ENCODE data around the gene EFCAB10. TPM values are rescaled to one million over a fixed set of nuclear protein-coding genes. Genes with fewer than 3 reads are reported as not detected.
A peak's percentile ranks its signal among the peaks of the same experiment; 100 is the strongest.

The EFCAB10 gene
- total and polyA plus RNA-seq, 12 donors, result 0.10 to 0.27 (median 0.11) TPM; not detected in 9

- peaks cover 0 to 12% of the 10 kb centered on the region in 2 donors for H3K36me3 ChIP-seq (replicated peaks in 1 of 2)
- intact Hi-C loops (cut with DNase I), result no loop called here
- no peak for DNase-seq
Measured at GRCh38 chr7:105622106-105622731, 40.9 kb upstream of the EFCAB10 start.

GRCh38 chr7:105621617-105622016 lies 40.3 kb upstream of the EFCAB10 start:
- no peak overlapping the region for H3K4me3 ChIP-seq
- WGBS, 4 donors, result 63 to 72% (median 66%) methylated on average over 3 of the region's 3 CpGs
- no peak for TF ChIP-seq POLR2A (IDR thresholded peaks at IDR 0.05)
- no peak for TF ChIP-seq CTCF (IDR thresholded peaks at IDR 0.05)
- no peaks in the 10 kb centered on the region for H3K9me3 ChIP-seq (replicated peaks in 1 of 3)
- H3K36me3 ChIP-seq (replicated peaks in 1 of 2), result peaks cover 0 to 12% of the 10 kb centered on the region in 2 donors
- peak in 4 of 7 donors; percentile 5 to 27 (median 21) for DNase-seq
- H3K27ac ChIP-seq, result no peak overlapping the region
- no peaks in the 10 kb centered on the region for H3K4me1 ChIP-seq (replicated peaks in 1 of 2)
- no peaks in the 10 kb centered on the region for H3K27me3 ChIP-seq
- intact Hi-C loops (cut with DNase I), result no loop called here

More at GRCh38 chr7:105622106-105622731, 40.9 kb upstream of the EFCAB10 start:
- H3K4me3 ChIP-seq, result no peak overlapping the region
- H3K27me3 ChIP-seq, result no peaks in the 10 kb centered on the region
- H3K27ac ChIP-seq, result no peak overlapping the region
- 91 to 92% (median 92%) methylated on average over 14 to 15 of the region's 15 CpGs for WGBS, 4 donors
- H3K9me3 ChIP-seq (replicated peaks in 1 of 3), result no peaks in the 10 kb centered on the region
- no peaks in the 10 kb centered on the region for H3K4me1 ChIP-seq (replicated peaks in 1 of 2)
- TF ChIP-seq CTCF (IDR thresholded peaks at IDR 0.05), result no peak
- TF ChIP-seq POLR2A (IDR thresholded peaks at IDR 0.05), result no peak

- H3K4me3 ChIP-seq, result no peak overlapping the region
- no peaks in the 10 kb centered on the region for H3K9me3 ChIP-seq (replicated peaks in 1 of 3)
- WGBS, 4 donors, result 36 to 45% (median 38%) methylated on average over 2 of the region's 2 CpGs
- no peaks in the 10 kb centered on the region for H3K27me3 ChIP-seq
- H3K36me3 ChIP-seq (replicated peaks in 1 of 2), result peaks cover 0 to 12% of the 10 kb centered on the region in 2 donors
- TF ChIP-seq CTCF (IDR thresholded peaks at IDR 0.05) (no peak), POLR2A (IDR thresholded peaks at IDR 0.05) (no peak)
- no peaks in the 10 kb centered on the region for H3K4me1 ChIP-seq (replicated peaks in 1 of 2)
- no peak overlapping the region for H3K27ac ChIP-seq
- DNase-seq, result no peak
- intact Hi-C loops (cut with DNase I), result no loop called here
Measured at GRCh38 chr7:105621176-105621575, 39.9 kb upstream of the EFCAB10 start.

GRCh38 chr7:105619590-105619989 lies 38.3 kb upstream of the EFCAB10 start:
- WGBS, 4 donors, result 90 to 96% (median 92%) methylated on average over 4 of the region's 4 CpGs
- H3K27me3 ChIP-seq, result no peaks in the 10 kb centered on the region
- DNase-seq, result no peak
- peaks cover 0 to 19% of the 10 kb centered on the region in 2 donors for H3K36me3 ChIP-seq (replicated peaks in 1 of 2)
- H3K9me3 ChIP-seq (replicated peaks in 1 of 3), result no peaks in the 10 kb centered on the region
- no peak overlapping the region for H3K27ac ChIP-seq
- intact Hi-C loops (cut with DNase I), result no loop called here
- TF ChIP-seq POLR2A (IDR thresholded peaks at IDR 0.05), result no peak
- TF ChIP-seq CTCF (IDR thresholded peaks at IDR 0.05), result no peak
- H3K4me3 ChIP-seq, result no peak overlapping the region
- H3K4me1 ChIP-seq (replicated peaks in 1 of 2), result no peaks in the 10 kb centered on the region

All from adrenal gland (tissue), 12 donors.